Mesothelial cell of epicardium (in vitro differentiated cells): ENCODE data around the gene TNP2. TPM values are rescaled to one million over a fixed set of nuclear protein-coding genes. Genes with fewer than 3 reads are reported as not detected.

Source experiments
- DNase-seq, 2 experiments: peaks; one replicate each; pipeline ENCODE4 v3.0.0; 2021; ENCODE audit warnings: low spot score in 2 of 2; ENCODE audit not compliant: unreplicated experiment in 2 of 2
- H3K27ac Mint-ChIP-seq: 2 replicates; pipeline ENCODE4 v1.8.0; 2021; ENCODE audit warnings: mixed read lengths
- H3K27me3 Mint-ChIP-seq: 2 replicates; pipeline ENCODE4 v1.8.0; 2021; ENCODE audit warnings: low read depth, mixed read lengths
- H3K36me3 Mint-ChIP-seq: 2 replicates; pipeline ENCODE4 v1.8.0; 2021; ENCODE audit warnings: mixed read lengths
- H3K4me1 Mint-ChIP-seq: 2 replicates; pipeline ENCODE4 v1.8.0; 2021; ENCODE audit warnings: mixed read lengths
- H3K4me3 Mint-ChIP-seq: 2 replicates; pipeline ENCODE4 v1.8.0; 2021; ENCODE audit warnings: mild to moderate bottlenecking, moderate library complexity, mixed read lengths
- H3K9me3 Mint-ChIP-seq: 2 replicates; pipeline ENCODE4 v1.8.0; 2021; ENCODE audit warnings: mixed read lengths
- CTCF ChIP-seq: fragments of 200-600 bp; sonication (generic); IDR thresholded peaks from one replicate; pipeline ENCODE4 v1.5.0; 2021; ENCODE audit warnings: antibody characterized with exemption; ENCODE audit not compliant: unreplicated experiment
- total RNA-seq: library from RNA; stranded (reverse); gene quantifications from 3 replicates; pipeline ENCODE4 v1.2.1, GENCODE V29; 2021

Gene TNP2
- total RNA-seq, 1 donor from 2014 or later, result not detected

- Mint-ChIP-seq H3K36me3 (no peaks in the 10 kb centered on the region), H3K27ac (no peak overlapping the region), H3K9me3 (no peaks in the 10 kb centered on the region), H3K27me3 (no peaks in the 10 kb centered on the region), H3K4me3 (no peak overlapping the region), H3K4me1 (peaks cover 11% of the 10 kb centered on the region)
- no peak for TF ChIP-seq CTCF
- DNase-seq, result no peak
These were observed 5.4 kb downstream of the TNP2 start for GRCh38 chr16:11263737-11264136.

- H3K27me3 Mint-ChIP-seq, result no peaks in the 10 kb centered on the region
- H3K9me3 Mint-ChIP-seq, result no peaks in the 10 kb centered on the region
- no peak overlapping the region for H3K4me3 Mint-ChIP-seq
- H3K36me3 Mint-ChIP-seq, result no peaks in the 10 kb centered on the region
- TF ChIP-seq CTCF, result no peak
- peaks cover 11% of the 10 kb centered on the region for H3K4me1 Mint-ChIP-seq
- no peak for DNase-seq
- H3K27ac Mint-ChIP-seq, result no peak overlapping the region
These were observed 6.2 kb downstream of the TNP2 start for GRCh38 chr16:11262915-11263314.

GRCh38 chr16:11260596-11260966 is 8.5 kb downstream of the TNP2 start:
- peaks cover 19% of the 10 kb centered on the region for H3K4me1 Mint-ChIP-seq
- H3K4me3 Mint-ChIP-seq, result no peak overlapping the region
- no peak for TF ChIP-seq CTCF
- no peaks in the 10 kb centered on the region for H3K36me3 Mint-ChIP-seq
- H3K27ac Mint-ChIP-seq, result no peak overlapping the region
- DNase-seq, result no peak
- no peaks in the 10 kb centered on the region for H3K27me3 Mint-ChIP-seq
- no peaks in the 10 kb centered on the region for H3K9me3 Mint-ChIP-seq

- Mint-ChIP-seq H3K27me3 (no peaks in the 10 kb centered on the region), H3K9me3 (no peaks in the 10 kb centered on the region), H3K4me3 (no peak overlapping the region), H3K4me1 (peaks cover 19% of the 10 kb centered on the region), H3K27ac (no peak overlapping the region), H3K36me3 (no peaks in the 10 kb centered on the region)
- no peak for TF ChIP-seq CTCF
- DNase-seq, result no peak
These were observed 9.2 kb downstream of the TNP2 start for GRCh38 chr16:11259655-11260595.

GRCh38 chr16:11258553-11259492 is 10.3 kb downstream of the TNP2 start:
- H3K27me3 Mint-ChIP-seq, result no peaks in the 10 kb centered on the region
- peaks cover 20% of the 10 kb centered on the region for H3K4me1 Mint-ChIP-seq
- no peak for TF ChIP-seq CTCF
- H3K27ac Mint-ChIP-seq, result no peak overlapping the region
- no peaks in the 10 kb centered on the region for H3K9me3 Mint-ChIP-seq
- H3K36me3 Mint-ChIP-seq, result no peaks in the 10 kb centered on the region
- H3K4me3 Mint-ChIP-seq, result no peak overlapping the region
- no peak for DNase-seq
